Measurements from ENCODE around the gene DLD. TPM values are rescaled to one million over a fixed set of nuclear protein-coding genes. Genes with fewer than 3 reads are reported as not detected.

DLD gene
- total and polyA plus RNA-seq, 2 of the 13 experiments (the other 11 are each of a cell fraction or from before 2014, with no cell fraction given), result 56.8 to 95.2 TPM

- no peak overlapping the region for H2AFZ ChIP-seq (ENCODE audit: low read length)
- no peak overlapping the region for H3K27ac ChIP-seq (ENCODE audit: extremely low read length, insufficient read depth, low read length)
- TF ChIP-seq EEA1 (CRISPR knock-in tag; IDR thresholded peaks at IDR 0.05; ENCODE audit: borderline replicate concordance) (no peak), ZNF768 (CRISPR knock-in tag; IDR thresholded peaks at IDR 0.05) (peak; percentile 67; the same call in 1 of the 2 replicates)
- ATAC-seq (no peak), DNase-seq (ENCODE audit: low spot score) (no peak), FAIRE-seq (no peak)
- ChIA-PET CTCF (ENCODE audit: low intra/inter-chr PET ratio, low total read pairs) (no interaction called here), POLR2A (no interaction called here)
- no peak overlapping the region for H3K9ac ChIP-seq (ENCODE audit: insufficient read depth, low read depth, low read length)
- intact Hi-C loops (cut with micrococcal nuclease; ENCODE audit: unreplicated experiment) (no loop called here), in situ Hi-C loops (cut with HindIII; ENCODE audit: extremely low pct_ligation_motif_present, low pct_unique_long_range_greater_than_20kb) (no loop called here)
- no TSS peak for BruUV-seq (replicated peaks)
- H3K4me2 ChIP-seq (ENCODE audit: low read depth, low read length), result no peak overlapping the region
- 92% methylated on average over 1 of the region's 1 CpG for WGBS (ENCODE audit: low lambda C conversion rate)
- no peaks in the 10 kb centered on the region for H4K20me1 ChIP-seq (ENCODE audit: insufficient read depth, low read length)
- no peak overlapping the region for H3K4me3 ChIP-seq (replicated peaks in 1 of 3; ENCODE audit: insufficient read depth in 1 of 3, low read depth in 2 of 3, low read length in 3 of 3)
- H3K79me2 ChIP-seq (ENCODE audit: insufficient read depth, low read length), result peaks cover 42% of the 10 kb centered on the region
- H3K27me3 ChIP-seq (ENCODE audit: control insufficient read depth in 1 of 2, insufficient read depth in 2 of 2, low read length in 2 of 2), result no peaks in the 10 kb centered on the region
- peaks cover 3 to 38% of the 10 kb centered on the region in 2 experiments; a peak in 4 of 5 replicates for H3K36me3 ChIP-seq (replicated peaks in 1 of 2; ENCODE audit: control insufficient read depth in 1 of 2, insufficient read depth in 2 of 2, low read length in 2 of 2)
- H3K9me3 ChIP-seq (ENCODE audit: low read length), result no peaks in the 10 kb centered on the region
- H3K4me1 ChIP-seq (ENCODE audit: insufficient read depth, low read length), result peaks cover 6% of the 10 kb centered on the region; the same call in 1 of the 2 replicates
These were observed 9.6 kb downstream of the DLD start for GRCh38 chr7:107900496-107901015.

GRCh38 chr7:107902381-107902780 lies 11.4 kb downstream of the DLD start:
- POLR2A ChIA-PET, result no interaction called here
- Histone ChIP-seq H3K4me1 (ENCODE audit: insufficient read depth, low read length) (peaks cover 6% of the 10 kb centered on the region; the same call in 1 of the 2 replicates), H3K36me3 (replicated peaks in 1 of 2; ENCODE audit: control insufficient read depth in 1 of 2, insufficient read depth in 2 of 2, low read length in 2 of 2) (peaks cover 6 to 44% of the 10 kb centered on the region in 2 experiments)

More at GRCh38 chr7:107902381-107902780, 11.4 kb downstream of the DLD start:
- H2AFZ ChIP-seq (ENCODE audit: low read length), result no peak overlapping the region
- ATAC-seq (no peak), FAIRE-seq (no peak), DNase-seq (ENCODE audit: low spot score) (no peak)
- H4K20me1 ChIP-seq (ENCODE audit: insufficient read depth, low read length), result no peaks in the 10 kb centered on the region
- no peak overlapping the region for H3K9ac ChIP-seq (ENCODE audit: insufficient read depth, low read depth, low read length)
- H3K4me2 ChIP-seq (ENCODE audit: low read depth, low read length), result no peak overlapping the region
- CTCF ChIA-PET (ENCODE audit: low intra/inter-chr PET ratio, low total read pairs), result no interaction called here
- no peak overlapping the region for H3K4me3 ChIP-seq (replicated peaks in 1 of 3; ENCODE audit: insufficient read depth in 1 of 3, low read depth in 2 of 3, low read length in 3 of 3)
- in situ Hi-C loops (cut with HindIII; ENCODE audit: extremely low pct_ligation_motif_present, low pct_unique_long_range_greater_than_20kb) (no loop called here), intact Hi-C loops (cut with micrococcal nuclease; ENCODE audit: unreplicated experiment) (no loop called here)
- BruUV-seq (replicated peaks), result no TSS peak
- H3K79me2 ChIP-seq (ENCODE audit: insufficient read depth, low read length), result peaks cover 27% of the 10 kb centered on the region
- TF ChIP-seq ETV6 (CRISPR knock-in tag; conservative IDR thresholded peaks at IDR 0.05) (no peak), SNAPC5 (CRISPR knock-in tag; IDR thresholded peaks at IDR 0.05; ENCODE audit: borderline replicate concordance) (no peak), HNRNPH1 (optimal IDR thresholded peaks at IDR 0.05; ENCODE audit: low read depth, low read length) (no peak), TSC22D2 (CRISPR knock-in tag; IDR thresholded peaks at IDR 0.05; ENCODE audit: borderline replicate concordance) (no peak), ZNF724P (CRISPR knock-in tag; IDR thresholded peaks at IDR 0.05; ENCODE audit: borderline replicate concordance) (no peak), TOE1 (CRISPR knock-in tag; IDR thresholded peaks at IDR 0.05) (no peak), ZNF563 (CRISPR knock-in tag; IDR thresholded peaks at IDR 0.05) (no peak), ZNF329 (CRISPR knock-in tag; IDR thresholded peaks at IDR 0.05; ENCODE audit: low read depth) (no peak), GZF1 (CRISPR knock-in tag; IDR thresholded peaks at IDR 0.05) (no peak), FOXP1 (IDR thresholded peaks at IDR 0.05) (no peak), FOXP1 (CRISPR knock-in tag; IDR thresholded peaks at IDR 0.05) (no peak), DMAP1 (CRISPR knock-in tag; IDR thresholded peaks at IDR 0.05) (no peak), ZNF124 (CRISPR knock-in tag; IDR thresholded peaks at IDR 0.05) (no peak), HNF4G (IDR thresholded peaks at IDR 0.05; ENCODE audit: borderline replicate concordance, low read depth, low read length) (no peak), HNF4G (CRISPR knock-in tag; IDR thresholded peaks at IDR 0.05; ENCODE audit: borderline replicate concordance, low read depth) (no peak), DPF2 (CRISPR knock-in tag; IDR thresholded peaks at IDR 0.05; ENCODE audit: borderline replicate concordance, low read depth) (no peak), XBP1 (CRISPR knock-in tag; IDR thresholded peaks at IDR 0.05) (no peak)
- no peak overlapping the region for H3K27ac ChIP-seq (ENCODE audit: extremely low read length, insufficient read depth, low read length)
- no peaks in the 10 kb centered on the region for H3K9me3 ChIP-seq (ENCODE audit: low read length)
- no peaks in the 10 kb centered on the region for H3K27me3 ChIP-seq (ENCODE audit: control insufficient read depth in 1 of 2, insufficient read depth in 2 of 2, low read length in 2 of 2)

Data from HepG2 (cell line).